HepG2 (cell line): Measurements from ENCODE around the gene KIAA0232. TPM values are rescaled to one million over a fixed set of nuclear protein-coding genes. Genes with fewer than 3 reads are reported as not detected.

Experiments used
- CHD4 ChIP-seq: fragments of 200-600 bp; sonication (generic); IDR thresholded peaks from 2 replicates; pipeline ENCODE4 v1.7.0; 2017; ENCODE audit warnings: mild to moderate bottlenecking, low read length, borderline replicate concordance
- GPN1 ChIP-seq: sonication (generic); formaldehyde crosslinking; IDR thresholded peaks from 2 replicates; pipeline ENCODE4 v1.5.1; 2020; ENCODE audit warnings: missing genetic modification reagents, borderline replicate concordance
- HBP1 ChIP-seq: IDR thresholded peaks from 2 replicates; pipeline ENCODE4 v1.6.1; 2016; ENCODE audit warnings: low read depth, control low read depth
- KLF6 ChIP-seq: IDR thresholded peaks from 2 replicates; pipeline ENCODE4 v1.8.0; 2016; ENCODE audit warnings: missing biosample characterization, missing genetic modification reagents
- KMT2A ChIP-seq: sonication (generic); formaldehyde crosslinking; IDR thresholded peaks from 2 replicates; pipeline ENCODE4 v1.4.0; 2020; ENCODE audit warnings: missing genetic modification reagents
- NR2C2 ChIP-seq: sonication (generic); formaldehyde crosslinking; IDR thresholded peaks from 2 replicates; pipeline ENCODE4 v1.4.0; 2020; ENCODE audit warnings: missing genetic modification reagents, mild to moderate bottlenecking, moderate library complexity, borderline replicate concordance
- PAXIP1 ChIP-seq: sonication (generic); formaldehyde crosslinking; conservative IDR thresholded peaks from 2 replicates; pipeline ENCODE4 v1.4.0; 2020; ENCODE audit warnings: mild to moderate bottlenecking, missing genetic modification reagents, moderate library complexity
- TAF15 ChIP-seq: fragments of 200-400 bp; formaldehyde crosslinking; IDR thresholded peaks from one replicate; pipeline ENCODE4 v1.6.1; 2018; ENCODE audit warnings: mild to moderate bottlenecking, low read depth, low read length; ENCODE audit not compliant: poor library complexity, severe bottlenecking
- ZBTB40 ChIP-seq, 2 experiments: fragments of 450-650 bp in 1 of 2; sonication (generic) in 1 of 2; formaldehyde crosslinking in 1 of 2; IDR thresholded peaks; 2 replicates each; pipeline versions ENCODE4 v1.6.1 to v1.8.0; 2016 to 2022; ENCODE audit warnings: antibody characterized with exemption in 1 of 2, mild to moderate bottlenecking in 1 of 2, missing genetic modification reagents in 1 of 2
- ZNF256 ChIP-seq: sonication (generic); formaldehyde crosslinking; conservative IDR thresholded peaks from 2 replicates; pipeline ENCODE4 v1.4.0; 2020; ENCODE audit warnings: missing genetic modification reagents
- ZNF543 ChIP-seq: sonication (generic); formaldehyde crosslinking; IDR thresholded peaks from 2 replicates; pipeline ENCODE4 v1.4.0; 2020; ENCODE audit warnings: mild to moderate bottlenecking, missing genetic modification reagents
- ZNF781 ChIP-seq: sonication (generic); formaldehyde crosslinking; IDR thresholded peaks from 2 replicates; pipeline ENCODE4 v1.5.1; 2020; ENCODE audit warnings: borderline replicate concordance, mild to moderate bottlenecking, missing genetic modification reagents; ENCODE audit errors: not compliant biosample characterization
- polyA plus RNA-seq, 8 experiments: library from polyadenylated mRNA; depleted of rRNA in 3 of 8; stranded (reverse) in 7 of 8; unstranded in 1 of 8; fragments of >200 nt; fragmentation: Illumina TruSeq in 4 of 8; extraction: Trizol in 4 of 8; gene quantifications; 2 replicates each; pipeline versions ENCODE4 v1.2.1 to v1.2.3, GENCODE V29; 2011 to 2016; ENCODE audit warnings: low read depth in 4 of 8, missing spikeins in 1 of 8, mixed read lengths in 1 of 8; ENCODE audit not compliant: insufficient read depth in 1 of 8
- total RNA-seq, 5 experiments: library from RNA; depleted of rRNA; stranded (reverse); fragments of >200 nt; fragmentation: Illumina TruSeq; extraction: Trizol; gene quantifications; 2 replicates each; pipeline ENCODE4 v1.2.3, GENCODE V29; 2016; ENCODE audit warnings: low read depth in 1 of 5

KIAA0232 gene
- total and polyA plus RNA-seq, 2 of the 13 experiments (the other 11 are each of a cell fraction or from before 2014, with no cell fraction given), result 7.8 to 17.1 TPM

GRCh38 chr4:6773616-6774540 is 8.6 kb upstream of the KIAA0232 start (continued):
- TF ChIP-seq ZBTB40 (IDR thresholded peaks at IDR 0.05) (no peak), ZBTB40 (CRISPR knock-in tag; IDR thresholded peaks at IDR 0.05) (no peak; the same call in 1 of the 2 replicates), CHD4 (peak; percentile 48; the same call in 1 of the 2 replicates), KMT2A (CRISPR knock-in tag) (no peak; the same call in 1 of the 2 replicates), TAF15 (no peak), NR2C2 (peak; percentile 78), ZNF543 (CRISPR knock-in tag) (no peak), ZNF256 (CRISPR knock-in tag) (no peak), GPN1 (CRISPR knock-in tag) (no peak), KLF6 (CRISPR knock-in tag) (peak; percentile 63; the same call in 1 of the 2 replicates), ZNF781 (CRISPR knock-in tag) (no peak), HBP1 (CRISPR knock-in tag) (0 out of 2 replicates have a peak, but pooled peaks have one; percentile 65), PAXIP1 (CRISPR knock-in tag) (peak; percentile 87)
